AG04449 (cell line): ENCODE measurements around the gene CPNE9.

Experiments used
- CTCF ChIA-PET: fragments of 350-600 bp; formaldehyde crosslinking; extraction: SDS; loops from one replicate; lab custom pipeline; 2021; ENCODE audit warnings: antibody characterized with exemption; lab: Yijun Ruan, JAX
- POLR2A ChIA-PET: fragments of 400-600, 350-600 bp; formaldehyde crosslinking; extraction: SDS; loops from one replicate; lab custom pipeline; 2020; ENCODE audit warnings: antibody characterized with exemption, inconsistent platforms; lab: Yijun Ruan, JAX
- DNase-seq: peaks from one replicate; pipeline ENCODE4 v3.0.0-alpha.2; 2010; ENCODE audit warnings: low read depth, low spot score
- H3K4me3 ChIP-seq: 2 replicates; pipeline ENCODE4 v1.5.1; 2011; ENCODE audit warnings: low read depth, mild to moderate bottlenecking, control low read depth, low read length
- CTCF ChIP-seq: IDR thresholded peaks from one replicate; pipeline ENCODE4 v1.5.1; 2011; ENCODE audit warnings: mild to moderate bottlenecking, moderate library complexity, low read length, control low read depth, inconsistent platforms; ENCODE audit not compliant: insufficient read depth; ENCODE audit errors: missing control alignments

The CPNE9 gene

GRCh38 chr3:9776896-9777693 lies 73.5 kb downstream of the CPNE9 start:
- CTCF ChIA-PET: no interaction called here
- no peak for DNase-seq
- no peak for TF ChIP-seq CTCF
- POLR2A ChIA-PET: interaction anchor here (1.7 kb wide), 1 partner anchor 16 kb away, joined by 9 read pairs; the partner anchor contains the start of genes ARPC4 and TADA3
- H3K4me3 ChIP-seq: no peak overlapping the region

GRCh38 chr3:9777694-9778021 lies 74.0 kb downstream of the CPNE9 start:
- ChIA-PET POLR2A (interaction anchor here (1.7 kb wide), 1 partner anchor 15 kb away, joined by 9 read pairs; the partner anchor contains the start of genes ARPC4 and TADA3), CTCF (no interaction called here)
- TF ChIP-seq CTCF: no peak
- no peak for DNase-seq
- H3K4me3 ChIP-seq: no peak overlapping the region

- ChIA-PET CTCF (no interaction called here), POLR2A (interaction anchor here (0.8 to 1.7 kb wide), 2 partner anchors 8 to 14 kb away, joined by 3 to 9 read pairs; partner anchors contain the start of genes ARPC4 and TADA3)
- peak; percentile 16 for DNase-seq
- H3K4me3 ChIP-seq: no peak overlapping the region
- TF ChIP-seq CTCF: no peak
These were observed 74.8 kb downstream of the CPNE9 start for GRCh38 chr3:9778143-9779074.

GRCh38 chr3:9779075-9779593 lies 75.5 kb downstream of the CPNE9 start:
- H3K4me3 ChIP-seq: no peak overlapping the region
- no peak for DNase-seq
- TF ChIP-seq CTCF: no peak
- ChIA-PET CTCF (no interaction called here), POLR2A (interaction anchor here (1.7 kb wide), 1 partner anchor 14 kb away, joined by 9 read pairs; the partner anchor contains the start of genes ARPC4 and TADA3)
